A549 (cell line): ENCODE results near the gene TEX261. TPM values are rescaled to one million over a fixed set of nuclear protein-coding genes. Genes with fewer than 3 reads are reported as not detected.
"Not testable (repeated sequence)": the region's sequence is repeated elsewhere in the genome, so short reads cannot be mapped to it uniquely, and the experiment has no call there.

Experiments used
- ATAC-seq, 2 experiments: fragments of 200-7000 bp in 1 of 2; fragments of >200 bp in 1 of 2; cut with Nextera tagmentation in 1 of 2; cut with Tn5 transposase in 1 of 2; 3 replicates each; pipeline versions ENCODE4 v1.8.0 to v1.9.1; 2018 to 2020; ENCODE audit warnings: mild to moderate bottlenecking in 1 of 2, moderate library complexity in 1 of 2
- CTCF ChIA-PET: fragments of 300-600 bp; sonication (Branson Sonifier 250); formaldehyde crosslinking; extraction: SDS; loops from one replicate; lab custom pipeline; 2021; ENCODE audit warnings: antibody characterized with exemption, inconsistent platforms; lab: Yijun Ruan, JAX
- POLR2A ChIA-PET: fragments of 350-600 bp; formaldehyde crosslinking; extraction: SDS; loops from one replicate; lab custom pipeline; 2021; ENCODE audit warnings: antibody characterized with exemption, inconsistent platforms; lab: Yijun Ruan, JAX
- DNase-seq, 2 experiments: peaks; one replicate each; pipeline versions ENCODE4 v3.0.0 to v3.0.0-alpha.2; 2011 to 2016; ENCODE audit warnings: low read depth in 1 of 2, low spot score in 1 of 2
- FAIRE-seq: peaks from 2 replicates; lab custom pipeline; 2011; peaks lifted over from hg19 to GRCh38; lab: Jason Lieb, UNC
- H3K27ac ChIP-seq, 2 experiments: fragments of >200 bp; sonication (Bioruptor Twin); formaldehyde crosslinking; 3 replicates each; pipeline ENCODE4 v1.5.1; 2016 to 2017
- H3K4me1 ChIP-seq: fragments of >200 bp; sonication (Bioruptor Twin); formaldehyde crosslinking; 3 replicates; pipeline ENCODE4 v1.6.1; 2016
- H3K4me2 ChIP-seq: fragments of >200 bp; sonication (Bioruptor Twin); formaldehyde crosslinking; 3 replicates; pipeline ENCODE4 v1.6.1; 2016
- H3K4me3 ChIP-seq: fragments of >200 bp; sonication (Bioruptor Twin); formaldehyde crosslinking; 3 replicates; pipeline ENCODE4 v1.5.1; 2016
- H3K9me3 ChIP-seq: fragments of >200 bp; sonication (Bioruptor Twin); formaldehyde crosslinking; 3 replicates; pipeline ENCODE4 v1.6.1; 2016
- CEBPB ChIP-seq, 2 experiments: fragments of >200 bp in 1 of 2; sonication (Bioruptor Twin) in 1 of 2; formaldehyde crosslinking in 1 of 2; IDR thresholded peaks; 2 replicates each; pipeline ENCODE4 v1.6.1; 2012 to 2016
- CTCF ChIP-seq: fragments of >200 bp; sonication (Bioruptor Twin); formaldehyde crosslinking; IDR thresholded peaks from 3 replicates; pipeline ENCODE4 v1.5.1; 2016
- E2F6 ChIP-seq: IDR thresholded peaks from 2 replicates; pipeline ENCODE4 v1.6.1; 2012; ENCODE audit warnings: low read depth, borderline replicate concordance
- ESRRA ChIP-seq: fragments of 150-350 bp; IDR thresholded peaks from 2 replicates; pipeline ENCODE4 v1.6.1; 2014; ENCODE audit warnings: mild to moderate bottlenecking, low read length, borderline replicate concordance
- FOSB ChIP-seq: fragments of 250-450 bp; sonication (Bioruptor Pico); IDR thresholded peaks from 2 replicates; pipeline ENCODE4 v1.5.0; 2020; ENCODE audit warnings: mild to moderate bottlenecking, moderate library complexity
- FOXS1 ChIP-seq: fragments of 250-450 bp; sonication (Bioruptor Pico); IDR thresholded peaks from 2 replicates; pipeline ENCODE4 v1.5.0; 2020; ENCODE audit warnings: mild to moderate bottlenecking, moderate library complexity
- HEYL ChIP-seq: fragments of 250-450 bp; sonication (Bioruptor Pico); IDR thresholded peaks from 2 replicates; pipeline ENCODE4 v1.8.0; 2021; ENCODE audit warnings: mild to moderate bottlenecking, moderate library complexity
- JUNB ChIP-seq: fragments of >200 bp; sonication (Bioruptor Twin); formaldehyde crosslinking; IDR thresholded peaks from 2 replicates; pipeline ENCODE4 v1.6.1; 2016
- MAFK ChIP-seq: fragments of 450-650 bp; IDR thresholded peaks from 2 replicates; pipeline ENCODE4 v1.6.1; 2014; ENCODE audit not compliant: partially characterized antibody
- NPAS2 ChIP-seq: fragments of 250-450 bp; sonication (Bioruptor Pico); IDR thresholded peaks from 2 replicates; pipeline ENCODE4 v1.8.0; 2022; ENCODE audit warnings: mild to moderate bottlenecking, moderate library complexity, borderline replicate concordance
- RAD21 ChIP-seq, 2 experiments: fragments of >200 bp in 1 of 2; sonication (Bioruptor Twin) in 1 of 2; formaldehyde crosslinking in 1 of 2; IDR thresholded peaks in 1 of 2; conservative IDR thresholded peaks in 1 of 2; 2 replicates in 1 of 2; 3 replicates in 1 of 2; pipeline ENCODE4 v1.6.1; 2012 to 2018; ENCODE audit warnings: inconsistent platforms in 1 of 2
- ZSCAN20 ChIP-seq: fragments of 250-450 bp; sonication (Bioruptor Pico); IDR thresholded peaks from 2 replicates; pipeline ENCODE4 v1.8.0; 2022; ENCODE audit warnings: mild to moderate bottlenecking, moderate library complexity
- whole genome bisulfite sequencing: methylation state at CpG from one replicate; pipeline ENCODE4 v1.1.6; 2017; ENCODE audit errors: missing lambda C conversion rate; 5-methylcytosine and 5-hydroxymethylcytosine counted together
- polyA plus RNA-seq, 4 experiments: library from polyadenylated mRNA; depleted of rRNA in 3 of 4; stranded (reverse); fragments of >200 nt; fragmentation: RNase III in 1 of 4; extraction: RNeasy Plus Mini Kit Qiagen cat#74134 plus additional on column Dnase treatment in 1 of 4; gene quantifications; 2 replicates in 3 of 4; 3 replicates in 1 of 4; pipeline ENCODE4 v1.2.3, GENCODE V29; 2011 to 2017

The TEX261 gene
- polyA plus RNA-seq, 2 of the 4 experiments (the other 2 are of a cell fraction), result 71.3 to 87.1 TPM

GRCh38 chr2:70999931-71000330 lies 5.3 kb upstream of the TEX261 start:
- FAIRE-seq, POLR2A ChIA-PET, H3K4me2 ChIP-seq, H3K9me3 ChIP-seq, DNase-seq, H3K27ac ChIP-seq, H3K4me3 ChIP-seq, ATAC-seq: not testable (repeated sequence)
- peaks cover 10% of the 10 kb centered on the region; the same call in 2 of the 3 replicates for H3K4me1 ChIP-seq
- WGBS, result 86% methylated on average over 10 of the region's 10 CpGs
- CTCF ChIA-PET, result interaction anchor here (1.1 to 5.7 kb wide), 10 partner anchors 10 to 680 kb away, joined by 3 to 37 read pairs (median 7); partner anchors contain the start of gene FIGLA

- Histone ChIP-seq H3K27ac (no peak overlapping the region), H3K4me2 (no peak overlapping the region), H3K4me1 (peaks cover 10% of the 10 kb centered on the region; the same call in 2 of the 3 replicates), H3K9me3 (no peaks in the 10 kb centered on the region), H3K4me3 (no peak overlapping the region)
- no peak for FAIRE-seq
- TF ChIP-seq CEBPB (IDR thresholded peaks at IDR 0.05) (no peak), HEYL (CRISPR knock-in tag) (no peak), ZSCAN20 (CRISPR knock-in tag) (no peak)
- no peak for ATAC-seq
- CTCF ChIA-PET, result interaction anchor here (1.1 to 3.8 kb wide), 4 partner anchors 10 to 219 kb away, joined by 3 to 30 read pairs (median 4); no protein-coding TSS in a partner anchor
- POLR2A ChIA-PET, result no interaction called here
- DNase-seq, result no peak
- WGBS, result 63% methylated on average over 2 of the region's 2 CpGs
Measured at GRCh38 chr2:70999362-70999761, 4.7 kb upstream of the TEX261 start.

- ATAC-seq, H3K4me3 ChIP-seq, FAIRE-seq, H3K9me3 ChIP-seq, POLR2A ChIA-PET, DNase-seq, H3K4me2 ChIP-seq, H3K27ac ChIP-seq: not testable (repeated sequence)
- peaks cover 10% of the 10 kb centered on the region; the same call in 2 of the 3 replicates for H3K4me1 ChIP-seq
- CTCF ChIA-PET, result interaction anchor here (1.2 kb wide), 1 partner anchor 126 kb away, joined by 3 read pairs; no protein-coding TSS in a partner anchor
- WGBS, result 87% methylated on average over 4 of the region's 4 CpGs
Measured at GRCh38 chr2:70998885-70999284, 4.2 kb upstream of the TEX261 start.

DNA sequence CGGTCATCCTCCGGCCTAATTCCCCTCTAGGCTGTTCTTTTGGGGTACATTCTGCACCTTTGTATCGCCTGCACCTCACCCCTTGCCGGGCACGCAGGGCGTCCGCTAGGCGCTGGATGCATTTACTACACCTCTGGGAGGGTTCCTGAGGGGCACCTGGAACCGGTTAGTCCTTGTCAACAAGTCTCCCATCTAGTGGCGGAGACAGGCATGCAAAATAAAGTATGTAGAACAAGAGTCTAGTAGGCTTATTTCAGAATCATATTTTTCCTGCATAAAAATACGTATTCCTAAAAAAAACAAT lies 705 bp upstream of the TEX261 start:
- under 1% methylated on average over 11 of the region's 11 CpGs for WGBS
- H3K4me2 ChIP-seq, result peak overlapping the region; percentile 81
- no peaks in the 10 kb centered on the region for H3K9me3 ChIP-seq
- peak overlapping the region; percentile 83 for H3K4me3 ChIP-seq
- H3K27ac ChIP-seq, result peak overlapping the region; percentile 67 to 96
- ChIA-PET POLR2A (no interaction called here), CTCF (no interaction called here)
- DNase-seq (peak; percentile 77 to 80), ATAC-seq (peak; percentile 84 to 88), FAIRE-seq (peak; percentile 23)
- peaks cover 17% of the 10 kb centered on the region; the same call in 2 of the 3 replicates for H3K4me1 ChIP-seq
- TF ChIP-seq MAFK (no peak), E2F6 (no peak), RAD21 (conservative IDR thresholded peaks at IDR 0.05 in 1 of 2, IDR thresholded peaks at IDR 0.05 in 1 of 2) (0 out of 5 replicates have a peak, but pooled peaks of 1 of the 2 experiments have one; percentile 12), JUNB (no peak), FOXS1 (CRISPR knock-in tag) (no peak), CTCF (peak; percentile 46; the same call in 2 of the 3 replicates), FOSB (no peak), ESRRA (no peak), NPAS2 (CRISPR knock-in tag) (no peak), ZSCAN20 (CRISPR knock-in tag) (no peak)
